SK-N-SH treated with all-trans-retinoic acid at 6 μM for 48 hours (cell line): ENCODE measurements around the gene POLR2H.

ENCODE experiments used
- ATAC-seq: fragments of 200-7000 bp; cut with Tn5 transposase; 3 replicates; pipeline ENCODE4 v1.9.1; 2020; ENCODE audit warnings: mild to moderate bottlenecking, moderate library complexity
- ARNTL ChIP-seq: fragments of 450-650 bp; formaldehyde crosslinking; IDR thresholded peaks from 2 replicates; pipeline ENCODE4 v1.5.0; 2020; ENCODE audit warnings: low read depth, mild to moderate bottlenecking, moderate library complexity, borderline replicate concordance
- BACH2 ChIP-seq: fragments of 250-450 bp; sonication (Bioruptor Pico); IDR thresholded peaks from 2 replicates; pipeline ENCODE4 v1.9.0; 2021; ENCODE audit warnings: mild to moderate bottlenecking, borderline replicate concordance
- CREB5 ChIP-seq: fragments of 250-450 bp; sonication (Bioruptor Pico); IDR thresholded peaks from 2 replicates; pipeline ENCODE4 v1.5.1; 2020; ENCODE audit warnings: low read depth, mild to moderate bottlenecking, moderate library complexity
- CSDC2 ChIP-seq: fragments of 250-450 bp; sonication (Bioruptor Pico); IDR thresholded peaks from 2 replicates; pipeline ENCODE4 v1.5.0; 2020; ENCODE audit warnings: mild to moderate bottlenecking, moderate library complexity
- ESRRG ChIP-seq: fragments of 250-450 bp; sonication (Bioruptor Pico); IDR thresholded peaks from 2 replicates; pipeline ENCODE4 v1.6.1; 2021; ENCODE audit warnings: mild to moderate bottlenecking
- GLIS3 ChIP-seq: fragments of 250-450 bp; sonication (Bioruptor Pico); IDR thresholded peaks from 2 replicates; pipeline ENCODE4 v1.5.0; 2020; ENCODE audit warnings: mild to moderate bottlenecking, moderate library complexity
- ISL1 ChIP-seq: fragments of 250-450 bp; sonication (Bioruptor Pico); IDR thresholded peaks from 2 replicates; pipeline ENCODE4 v2.1.2; 2022; ENCODE audit warnings: mild to moderate bottlenecking, moderate library complexity
- OSR1 ChIP-seq: fragments of 250-450 bp; sonication (Bioruptor Pico); IDR thresholded peaks from 2 replicates; pipeline ENCODE4 v1.8.0; 2022; ENCODE audit warnings: moderate library complexity, mild to moderate bottlenecking, inconsistent platforms
- PATZ1 ChIP-seq: fragments of 250-450 bp; sonication (Bioruptor Pico); IDR thresholded peaks from 2 replicates; pipeline ENCODE4 v1.8.0; 2020; ENCODE audit warnings: mild to moderate bottlenecking, moderate library complexity, borderline replicate concordance
- PPARA ChIP-seq: fragments of 250-450 bp; sonication (Bioruptor Pico); IDR thresholded peaks from 2 replicates; pipeline ENCODE4 v1.5.0; 2020; ENCODE audit warnings: mild to moderate bottlenecking, borderline replicate concordance
- RARB ChIP-seq: fragments of 250-450 bp; sonication (Bioruptor Pico); IDR thresholded peaks from 2 replicates; pipeline ENCODE4 v1.8.0; 2021; ENCODE audit warnings: mild to moderate bottlenecking, moderate library complexity
- SNAI2 ChIP-seq: fragments of 250-450 bp; sonication (Bioruptor Pico); IDR thresholded peaks from 2 replicates; pipeline ENCODE4 v1.5.0; 2020; ENCODE audit warnings: mild to moderate bottlenecking, moderate library complexity
- TCF4 ChIP-seq: fragments of 250-450 bp; sonication (Bioruptor Pico); IDR thresholded peaks from 2 replicates; pipeline ENCODE4 v1.8.0; 2021; ENCODE audit warnings: mild to moderate bottlenecking, moderate library complexity, borderline replicate concordance
- TSHZ2 ChIP-seq: fragments of 250-450 bp; sonication (Bioruptor Pico); IDR thresholded peaks from 2 replicates; pipeline ENCODE4 v1.5.0; 2020; ENCODE audit warnings: mild to moderate bottlenecking, moderate library complexity
- ZC3H10 ChIP-seq: fragments of 250-450 bp; sonication (Bioruptor Pico); IDR thresholded peaks from 2 replicates; pipeline ENCODE4 v1.5.1; 2021; ENCODE audit warnings: mild to moderate bottlenecking, moderate library complexity
- ZFP3 ChIP-seq: fragments of 250-450 bp; sonication (Bioruptor Pico); IDR thresholded peaks from 2 replicates; pipeline ENCODE4 v1.5.0; 2020; ENCODE audit warnings: mild to moderate bottlenecking, moderate library complexity
- ZFP30 ChIP-seq: fragments of 450-650 bp; formaldehyde crosslinking; IDR thresholded peaks from 2 replicates; pipeline ENCODE4 v1.5.0; 2022; ENCODE audit warnings: mild to moderate bottlenecking, moderate library complexity
- ZNF565 ChIP-seq: fragments of 450-650 bp; formaldehyde crosslinking; conservative IDR thresholded peaks from 2 replicates; pipeline ENCODE4 v1.5.0; 2020; ENCODE audit warnings: low read depth, mild to moderate bottlenecking, moderate library complexity
- ZNF70 ChIP-seq: fragments of 450-650 bp; formaldehyde crosslinking; IDR thresholded peaks from 2 replicates; pipeline ENCODE4 v1.5.0; 2020; ENCODE audit warnings: mild to moderate bottlenecking, moderate library complexity
- TF ChIP-seq, protein P1 (sequence below): fragments of 250-450 bp; sonication (Bioruptor Pico); IDR thresholded peaks from 2 replicates; pipeline ENCODE4 v1.8.0; 2021; ENCODE audit warnings: low read depth, mild to moderate bottlenecking, moderate library complexity, borderline replicate concordance

The POLR2H gene

DNA sequence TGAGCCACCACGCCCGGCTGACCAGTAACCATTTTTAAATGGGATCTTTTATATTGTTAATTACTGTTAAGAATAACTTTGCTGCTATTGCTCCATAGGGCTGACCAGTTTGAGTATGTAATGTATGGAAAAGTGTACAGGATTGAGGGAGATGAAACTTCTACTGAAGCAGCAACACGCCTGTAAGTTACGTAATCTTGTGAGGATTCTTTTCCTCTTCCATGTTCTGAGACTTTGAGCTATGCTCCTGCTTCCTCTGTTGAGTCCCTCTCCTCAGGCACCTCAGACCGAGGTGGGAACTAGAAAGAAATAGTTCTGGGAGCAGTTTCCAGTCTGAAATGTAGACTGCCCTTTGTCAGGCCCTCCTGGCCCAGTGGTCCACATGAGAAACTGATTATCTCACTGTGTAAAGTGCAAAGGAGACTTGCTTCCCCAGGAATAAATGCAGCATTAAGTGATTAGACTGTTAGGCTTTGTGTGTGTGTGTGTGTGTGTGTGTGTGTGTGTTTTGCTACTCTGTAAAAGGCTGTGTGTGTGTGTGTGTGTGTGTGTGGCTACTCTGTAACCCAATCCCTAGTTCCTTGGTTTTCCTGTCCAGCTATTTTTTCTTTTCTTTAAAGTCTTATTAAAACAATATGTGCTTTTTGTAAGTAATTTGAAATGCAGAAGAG, 5.2 kb downstream of the POLR2H start:
- TF ChIP-seq ESRRG (CRISPR knock-in tag) (no peak), ZFP30 (CRISPR knock-in tag) (no peak), BACH2 (CRISPR knock-in tag) (no peak), GLIS3 (no peak), ZNF565 (CRISPR knock-in tag) (no peak)
- no peak for ATAC-seq

GRCh38 chr3:184368116-184368515, 6.6 kb downstream of the POLR2H start:
- TF ChIP-seq PATZ1 (CRISPR knock-in tag): no peak
- no peak for TF ChIP-seq ARNTL
- TF ChIP-seq ZNF565 (CRISPR knock-in tag): no peak
- no peak for TF ChIP-seq OSR1 (CRISPR knock-in tag)
- TF ChIP-seq, all 23 proteins: peak for 0
- ATAC-seq: no peak

- TF ChIP-seq CREB5 (CRISPR knock-in tag) (no peak), ARNTL (no peak), ESRRG (CRISPR knock-in tag) (no peak), ISL1 (no peak), CSDC2 (no peak), ZFP30 (CRISPR knock-in tag) (no peak), PPARA (CRISPR knock-in tag) (no peak), ZNF70 (no peak), ZC3H10 (CRISPR knock-in tag) (no peak), SNAI2 (CRISPR knock-in tag) (no peak), TSHZ2 (CRISPR knock-in tag) (no peak), PATZ1 (CRISPR knock-in tag) (no peak), ZFP3 (no peak), TCF4 (CRISPR knock-in tag) (no peak), RARB (no peak)
- TF ChIP-seq, protein P1, sequence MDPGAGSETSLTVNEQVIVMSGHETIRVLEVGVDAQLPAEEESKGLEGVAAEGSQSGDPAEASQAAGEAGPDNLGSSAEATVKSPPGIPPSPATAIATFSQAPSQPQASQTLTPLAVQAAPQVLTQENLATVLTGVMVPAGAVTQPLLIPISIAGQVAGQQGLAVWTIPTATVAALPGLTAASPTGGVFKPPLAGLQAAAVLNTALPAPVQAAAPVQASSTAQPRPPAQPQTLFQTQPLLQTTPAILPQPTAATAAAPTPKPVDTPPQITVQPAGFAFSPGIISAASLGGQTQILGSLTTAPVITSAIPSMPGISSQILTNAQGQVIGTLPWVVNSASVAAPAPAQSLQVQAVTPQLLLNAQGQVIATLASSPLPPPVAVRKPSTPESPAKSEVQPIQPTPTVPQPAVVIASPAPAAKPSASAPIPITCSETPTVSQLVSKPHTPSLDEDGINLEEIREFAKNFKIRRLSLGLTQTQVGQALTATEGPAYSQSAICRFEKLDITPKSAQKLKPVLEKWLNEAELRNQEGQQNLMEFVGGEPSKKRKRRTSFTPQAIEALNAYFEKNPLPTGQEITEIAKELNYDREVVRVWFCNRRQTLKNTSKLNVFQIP: no peak
- peak; percentile 26 for ATAC-seq
Observed at GRCh38 chr3:184368586-184369183, 7.2 kb downstream of the POLR2H start.
